Measurements from ENCODE around the gene ATAD2B.

The ATAD2B gene

DNA sequence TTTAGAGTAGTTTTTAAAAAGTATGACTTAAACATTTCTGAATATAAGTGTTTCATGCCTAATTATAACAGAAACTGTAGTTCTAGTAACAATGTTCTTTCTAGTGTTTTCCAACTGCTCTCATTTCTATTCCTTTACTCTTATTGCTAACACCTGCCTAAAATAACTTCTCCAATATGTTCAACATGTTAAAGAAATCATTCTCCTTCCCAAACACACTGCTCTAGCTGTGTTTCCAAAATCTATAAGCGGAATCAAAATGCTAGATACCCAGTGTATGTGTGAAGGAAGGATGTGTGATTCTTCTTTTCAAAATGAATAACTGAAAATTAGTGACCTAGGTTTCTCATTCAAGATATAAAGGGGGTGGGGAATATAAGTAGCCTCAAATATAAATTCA, 89.1 kb downstream of the ATAD2B start:
- DNase-seq (ENCODE audit: low read depth, low spot score): no peak

- no peak for DNase-seq (ENCODE audit: low read depth, low spot score)
These were observed 89.9 kb downstream of the ATAD2B start for GRCh38 chr2:23836971-23837565.

DNA sequence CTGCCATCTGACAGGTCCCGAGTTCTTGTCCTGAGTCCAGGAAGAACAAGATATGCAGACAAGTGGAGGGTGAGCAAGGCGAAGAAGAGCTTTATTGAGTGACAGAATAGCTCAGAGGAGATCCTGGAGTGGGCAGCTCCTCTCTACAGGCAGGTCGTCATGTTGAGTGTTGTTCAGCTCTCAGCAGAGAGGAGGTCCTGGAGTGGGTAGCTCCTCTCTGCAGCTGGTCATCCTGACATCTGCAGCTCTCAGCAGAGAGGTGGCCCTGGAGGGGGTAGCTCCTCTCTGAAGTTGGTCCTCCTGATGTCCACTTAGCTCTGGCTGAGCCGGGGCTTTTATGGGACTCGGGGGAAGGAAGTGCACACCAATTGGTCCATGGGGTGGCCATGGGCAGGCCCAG, 90.4 kb downstream of the ATAD2B start:
- DNase-seq (ENCODE audit: low read depth, low spot score): no peak

- no peak for DNase-seq (ENCODE audit: low read depth, low spot score)
These were observed 90.9 kb downstream of the ATAD2B start for GRCh38 chr2:23835988-23836387.

DNA sequence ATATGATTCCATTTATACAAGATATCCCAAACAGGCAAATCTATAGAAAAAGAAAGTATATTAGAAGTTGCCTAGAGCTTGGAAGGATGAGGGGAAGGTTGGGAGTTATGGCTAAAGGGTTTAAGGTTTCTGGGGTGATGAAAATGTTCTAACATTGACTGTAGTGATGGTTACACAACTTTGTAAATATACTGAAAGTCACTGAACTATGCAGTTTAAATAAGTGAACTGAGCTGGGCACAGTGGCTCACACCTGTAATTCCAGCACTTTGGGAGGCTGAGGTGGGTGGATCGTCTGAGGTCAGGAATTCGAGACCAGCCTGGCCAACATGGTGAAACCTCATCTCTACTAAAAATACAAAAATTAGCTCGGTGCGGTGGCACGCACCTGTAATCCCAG, 91.5 kb downstream of the ATAD2B start:
- DNase-seq (ENCODE audit: low read depth, low spot score): no peak

- no peak for DNase-seq (ENCODE audit: low read depth, low spot score)
These were observed 97.9 kb downstream of the ATAD2B start for GRCh38 chr2:23828986-23829385.

GRCh38 chr2:23828256-23828980, 98.5 kb downstream of the ATAD2B start:
- DNase-seq (ENCODE audit: low read depth, low spot score): no peak

DNA sequence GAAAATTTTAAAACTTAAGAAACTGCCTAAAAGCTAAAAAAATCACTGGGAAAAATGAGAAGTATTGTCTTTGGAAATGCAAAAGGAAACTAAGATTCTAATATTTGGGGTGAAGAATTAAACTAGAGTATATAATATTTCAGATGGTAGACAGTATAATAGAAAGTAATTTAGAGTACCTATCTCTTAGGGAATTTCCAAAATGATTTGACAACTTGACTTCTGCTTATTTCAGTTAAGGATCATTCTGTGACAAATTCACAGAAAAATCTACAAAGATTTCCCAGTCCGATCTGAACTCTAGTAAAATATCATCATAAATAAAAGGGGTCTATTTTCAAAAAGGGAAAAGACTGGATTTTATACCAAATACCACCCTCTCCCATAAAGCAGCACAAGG, 99.6 kb downstream of the ATAD2B start:
- no peak for DNase-seq (ENCODE audit: low read depth, low spot score)

DNA sequence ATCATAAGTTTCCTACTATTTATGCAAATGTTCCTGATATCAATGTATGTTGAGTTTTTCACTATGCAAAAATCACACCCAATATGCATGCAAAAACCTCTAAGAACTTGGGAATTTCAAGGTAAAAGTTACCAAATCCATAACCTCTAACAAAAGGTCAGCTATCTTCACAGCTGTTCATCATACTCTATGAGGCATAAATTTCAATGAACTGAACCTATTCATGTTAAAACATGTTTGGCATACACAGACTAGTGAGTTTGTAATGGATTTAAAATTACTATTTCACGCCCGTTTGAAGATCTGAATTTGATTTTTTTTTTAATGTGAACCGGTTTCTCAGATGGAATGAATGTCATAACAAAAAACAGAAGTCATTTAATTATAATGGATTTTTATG, 100.2 kb downstream of the ATAD2B start:
- no peak for DNase-seq (ENCODE audit: low read depth, low spot score)

- DNase-seq (ENCODE audit: low read depth, low spot score): no peak
These were observed 100.9 kb downstream of the ATAD2B start for GRCh38 chr2:23826040-23826439.

GRCh38 chr2:23824777-23825212, 102.1 kb downstream of the ATAD2B start:
- DNase-seq (ENCODE audit: low read depth, low spot score): no peak

DNA sequence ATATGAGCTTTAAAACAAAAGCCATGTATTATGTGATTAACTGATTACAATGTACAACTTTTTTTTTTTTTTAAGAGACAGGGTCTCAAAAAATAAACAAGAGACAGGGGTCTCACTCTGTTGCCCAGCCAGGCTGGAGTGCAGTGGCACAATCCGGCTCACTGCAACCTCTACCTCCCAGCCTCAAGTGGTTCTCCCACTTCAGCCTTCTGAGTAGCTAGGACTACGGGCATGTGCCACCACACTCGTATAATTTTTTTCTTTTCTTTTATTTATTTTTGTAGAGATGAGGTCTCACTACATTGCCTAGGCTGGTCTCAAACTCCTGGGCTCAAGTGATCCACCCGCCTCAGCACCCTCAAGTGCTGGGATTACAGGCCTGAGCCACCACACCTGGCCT, 103.1 kb downstream of the ATAD2B start:
- DNase-seq (ENCODE audit: low read depth, low spot score): no peak

GRCh38 chr2:23814963-23815362, 112.0 kb downstream of the ATAD2B start:
- DNase-seq (ENCODE audit: low read depth, low spot score): no peak

DNA sequence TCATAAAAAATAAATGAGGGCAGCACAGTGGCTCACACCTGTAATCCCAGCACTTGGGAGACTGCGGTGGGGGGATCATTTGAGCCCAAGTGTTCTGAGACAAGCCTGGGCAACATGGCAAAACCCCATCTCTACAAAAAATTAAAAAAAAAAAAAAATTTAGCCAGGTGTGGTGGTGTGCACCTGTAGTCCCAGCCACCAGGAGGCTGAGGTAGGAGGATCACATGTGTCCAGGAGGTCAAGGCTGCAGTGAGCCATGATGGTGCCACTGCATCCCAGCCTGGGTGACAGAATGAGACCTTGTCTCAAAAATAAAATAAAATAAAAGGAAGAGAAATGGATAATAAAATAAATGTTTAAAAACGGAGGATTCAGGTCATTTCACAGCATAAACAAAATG, 113.5 kb downstream of the ATAD2B start:
- DNase-seq (ENCODE audit: low read depth, low spot score): no peak

DNA sequence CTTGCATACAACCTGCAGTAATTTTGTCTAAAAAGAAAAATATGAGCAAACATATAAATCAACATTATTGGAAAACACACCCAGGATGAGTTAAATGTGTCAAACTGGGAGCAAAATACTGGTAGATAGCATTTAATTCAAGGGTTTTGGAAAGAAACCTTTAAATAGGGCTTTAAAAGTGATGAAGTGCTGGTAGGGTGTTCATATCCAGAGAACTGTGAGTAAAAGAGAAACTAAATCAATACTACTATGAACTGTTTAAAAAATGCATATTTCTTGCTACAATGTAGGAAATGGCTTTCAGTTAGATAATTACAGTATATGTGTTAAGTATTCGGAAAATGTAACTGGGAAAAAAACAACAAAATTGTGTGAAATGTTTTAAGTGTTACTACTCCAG, 117.8 kb downstream of the ATAD2B start:
- DNase-seq (ENCODE audit: low read depth, low spot score): no peak

DNA sequence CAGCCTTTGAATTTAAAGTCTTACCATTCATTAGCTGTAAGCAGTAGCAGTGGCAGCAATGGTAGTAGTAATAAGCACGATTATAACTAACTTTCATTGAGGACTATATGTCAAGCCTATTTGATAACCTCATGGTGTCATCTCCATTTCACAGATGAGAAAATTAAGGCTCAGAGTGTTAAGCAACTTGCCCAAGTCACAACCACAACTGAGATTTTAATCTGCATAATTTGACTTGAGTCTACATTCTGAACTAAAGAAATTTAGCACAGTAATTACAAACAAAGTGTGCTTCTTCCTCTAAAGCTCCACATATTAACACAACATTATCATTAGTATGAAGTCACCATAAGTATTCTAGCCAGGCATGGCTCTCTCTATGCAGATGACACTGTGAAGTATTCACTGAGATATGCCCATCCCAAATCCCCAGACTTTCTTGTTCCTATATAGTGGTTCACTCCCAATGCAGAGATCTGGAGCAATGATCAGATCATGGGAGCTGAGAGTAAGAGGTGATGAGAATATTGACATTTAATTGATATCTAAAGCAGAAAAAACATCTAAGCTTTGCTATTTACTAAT, 120.2 kb downstream of the ATAD2B start:
- no peak for DNase-seq (ENCODE audit: low read depth, low spot score)

- DNase-seq (ENCODE audit: low read depth, low spot score): no peak
These were observed 120.7 kb downstream of the ATAD2B start for GRCh38 chr2:23806201-23806600.

DNA sequence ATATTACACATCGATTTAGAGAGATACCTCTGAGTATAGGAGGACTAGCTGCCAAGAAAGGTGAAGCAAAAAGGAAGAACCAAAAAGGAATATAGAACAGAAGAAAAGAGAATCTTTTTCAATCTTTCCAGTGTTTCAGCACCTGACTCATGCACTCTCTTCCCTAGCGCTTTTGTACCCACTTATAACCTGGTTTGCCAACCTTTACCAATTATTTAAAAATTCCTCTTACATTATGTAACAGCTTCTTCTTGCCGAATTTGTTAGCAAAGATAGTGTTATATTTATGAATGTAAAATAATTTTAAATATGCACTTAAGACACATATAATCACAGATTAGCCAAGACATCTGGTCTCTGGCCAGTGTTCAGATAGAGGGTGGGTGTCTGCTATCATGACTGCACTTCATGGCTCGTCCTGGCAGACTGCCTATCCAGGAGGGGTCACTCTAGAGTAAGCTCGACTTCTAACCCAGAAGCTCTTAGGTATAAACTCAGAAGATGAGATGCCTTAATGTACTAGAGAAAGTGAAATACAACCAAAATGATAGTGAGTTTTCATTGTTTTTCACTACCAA, 122.9 kb downstream of the ATAD2B start:
- no peak for DNase-seq (ENCODE audit: low read depth, low spot score)

GRCh38 chr2:23803264-23803964, 123.5 kb downstream of the ATAD2B start:
- no peak for DNase-seq (ENCODE audit: low read depth, low spot score)

DNA sequence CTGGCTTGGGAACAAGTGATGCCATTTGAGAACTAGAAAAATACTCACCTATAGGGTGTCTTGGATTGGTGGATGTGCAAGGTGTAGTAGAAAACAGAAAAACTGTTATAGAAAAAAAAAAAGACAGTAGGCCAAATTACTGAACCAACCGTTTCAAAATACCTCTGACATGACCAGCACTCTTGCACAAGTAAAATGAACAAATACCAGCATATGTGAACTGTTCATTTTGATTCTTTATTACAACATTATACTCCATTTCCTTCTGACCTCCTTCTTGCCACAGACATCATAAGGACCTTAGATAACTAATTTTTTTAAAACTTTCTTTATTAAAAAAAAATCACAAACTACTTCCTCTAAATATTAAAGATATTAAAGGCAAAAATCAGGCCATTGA, 125.5 kb downstream of the ATAD2B start:
- no peak for DNase-seq (ENCODE audit: low read depth, low spot score)

GRCh38 chr2:23794234-23794633, 132.7 kb downstream of the ATAD2B start:
- no peak for DNase-seq (ENCODE audit: low read depth, low spot score)

DNA sequence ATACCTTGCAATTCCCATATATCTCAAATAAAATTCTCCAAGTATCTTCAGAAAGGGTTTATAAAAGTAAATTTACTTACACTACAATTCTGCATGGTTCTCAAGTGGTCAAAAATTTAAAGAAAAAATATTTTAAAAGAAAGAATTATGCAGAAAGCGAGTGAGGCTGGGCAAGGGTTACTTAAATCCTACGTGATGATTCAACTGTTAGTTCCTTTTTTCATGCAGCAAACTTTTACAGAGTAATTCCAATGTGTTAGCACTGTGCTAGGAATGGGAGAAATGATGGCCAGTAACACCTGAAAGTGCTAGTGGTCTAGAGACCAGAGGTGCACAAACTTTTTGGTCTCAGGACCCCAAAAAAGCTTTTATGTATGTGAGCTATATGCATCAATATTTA, 133.4 kb downstream of the ATAD2B start:
- no peak for DNase-seq (ENCODE audit: low read depth, low spot score)

All from activated CD4-positive, CD25-positive, alpha-beta regulatory T cell treated with anti-CD3 and anti-CD28 coated beads, Interleukin-2, amount 50 U/mL, for 16 hours (primary cell).